B cell (primary cell): ENCODE data around the gene MAEA. TPM values are rescaled to one million over a fixed set of nuclear protein-coding genes. Genes with fewer than 3 reads are reported as not detected.
"Not testable (repeated sequence)": the region's sequence is repeated elsewhere in the genome, so short reads cannot be mapped to it uniquely, and the experiment has no call there.

Experiments
- ATAC-seq: fragments of 200-7000 bp; cut with Tn5 transposase; one replicate; pipeline ENCODE4 v1.10.0; 2021; ENCODE audit warnings: low read depth, mild to moderate bottlenecking, moderate number of reproducible peaks, moderate library complexity
- CTCF ChIA-PET: fragments of 350-600 bp; sonication (Branson Sonifier 250); formaldehyde crosslinking; loops from one replicate; lab custom pipeline; 2021; ENCODE audit warnings: antibody characterized with exemption, inconsistent platforms; lab: Charles Lee
- POLR2A ChIA-PET: fragments of 350-600 bp; sonication (Branson Sonifier 250); formaldehyde crosslinking; loops from one replicate; lab custom pipeline; 2021; ENCODE audit warnings: antibody characterized with exemption; lab: Charles Lee
- DNase-seq: peaks from one replicate; pipeline ENCODE4 v3.0.0; 2013
- H2AFZ ChIP-seq: 2 replicates; pipeline ENCODE4 v1.6.1; 2012; ENCODE audit warnings: mild to moderate bottlenecking, low read depth, low read length; ENCODE audit not compliant: insufficient read depth, poor library complexity, severe bottlenecking
- H3K27ac ChIP-seq, 2 donors: 1 replicate in 1 of 2; 2 replicates in 1 of 2; pipeline ENCODE4 v1.5.1; 2012 to 2013; ENCODE audit warnings: low read length in 2 of 2, mild to moderate bottlenecking in 2 of 2, moderate library complexity in 1 of 2
- H3K27me3 ChIP-seq, 4 experiments: fragments of 200-600 bp in 1 of 4; sonication (generic) in 1 of 4; replicated peaks in 1 of 4; 1 replicate in 2 of 4; 2 replicates in 2 of 4; pipeline versions ENCODE4 v1.6.1 to v1.7.0; 2013 to 2016; ENCODE audit warnings: low read length in 3 of 4, mild to moderate bottlenecking in 2 of 4, mixed read lengths in 1 of 4, moderate library complexity in 1 of 4; ENCODE audit not compliant: insufficient read depth in 4 of 4, control insufficient read depth in 3 of 4; ENCODE audit errors: control extremely low read depth in 1 of 4
- H3K36me3 ChIP-seq, 2 experiments: replicated peaks in 1 of 2; 1 replicate in 1 of 2; 2 replicates in 1 of 2; pipeline versions ENCODE4 v1.6.1 to v1.7.1; 2013; ENCODE audit warnings: low read length in 1 of 2; ENCODE audit not compliant: insufficient read depth in 2 of 2, control insufficient read depth in 1 of 2; ENCODE audit errors: control extremely low read depth in 1 of 2, extremely low read depth in 1 of 2
- H3K4me1 ChIP-seq, 2 donors: fragments of 200-600 bp in 1 of 2; sonication (generic) in 1 of 2; 1 replicate in 1 of 2; 2 replicates in 1 of 2; pipeline versions ENCODE4 v1.5.1 to v1.6.1; 2013 to 2017; ENCODE audit warnings: low read length in 2 of 2; ENCODE audit not compliant: control insufficient read depth in 2 of 2, insufficient read depth in 2 of 2
- H3K4me2 ChIP-seq: replicated peaks from 2 replicates; pipeline ENCODE3; 2012; ENCODE audit warnings: mild to moderate bottlenecking, low read depth, low read length; ENCODE audit not compliant: poor library complexity, severe bottlenecking
- H3K4me3 ChIP-seq, 5 experiments: fragments of 200-600 bp in 1 of 5; sonication (generic) in 1 of 5; 1 replicate in 3 of 5; 2 replicates in 2 of 5; pipeline versions ENCODE4 v1.5.1 to v1.7.0; 2011 to 2016; ENCODE audit warnings: low read length in 4 of 5, mild to moderate bottlenecking in 4 of 5, low read depth in 2 of 5, control low read depth in 1 of 5, moderate library complexity in 1 of 5; ENCODE audit not compliant: insufficient read depth in 1 of 5; ENCODE audit errors: control extremely low read depth in 1 of 5, extremely low read depth in 1 of 5
- H3K79me2 ChIP-seq: fragments of 200-600 bp; sonication (generic); one replicate; pipeline ENCODE4 v1.6.0; 2016; ENCODE audit warnings: low read length; ENCODE audit not compliant: control insufficient read depth, insufficient read depth
- H3K9ac ChIP-seq: fragments of 200-600 bp; sonication (generic); 2 replicates; pipeline ENCODE4 v1.6.1; 2017; ENCODE audit warnings: mild to moderate bottlenecking, low read length, moderate library complexity
- H3K9me3 ChIP-seq, 3 donors: one replicate each; pipeline versions ENCODE4 v1.6.1 to v1.7.1; 2013; ENCODE audit warnings: low read length in 2 of 3; ENCODE audit not compliant: control insufficient read depth in 2 of 3, insufficient read depth in 1 of 3; ENCODE audit errors: control extremely low read depth in 1 of 3
- H4K20me1 ChIP-seq: 2 replicates; pipeline ENCODE4 v1.6.0; 2012; ENCODE audit warnings: mild to moderate bottlenecking, low read length; ENCODE audit not compliant: insufficient read depth, control insufficient read depth, poor library complexity, severe bottlenecking
- H3K27ac Mint-ChIP-seq: one replicate; pipeline ENCODE4 v1.8.0; 2021; ENCODE audit warnings: mixed read lengths
- H3K27me3 Mint-ChIP-seq: one replicate; pipeline ENCODE4 v1.8.0; 2021; ENCODE audit warnings: mixed read lengths
- H3K4me1 Mint-ChIP-seq: one replicate; pipeline ENCODE4 v1.8.0; 2021; ENCODE audit warnings: mixed read lengths
- H3K4me3 Mint-ChIP-seq: one replicate; pipeline ENCODE4 v1.8.0; 2021; ENCODE audit warnings: mixed read lengths
- H3K9me3 Mint-ChIP-seq: one replicate; pipeline ENCODE4 v1.8.0; 2022; ENCODE audit warnings: mixed read lengths; ENCODE audit not compliant: insufficient read depth
- CTCF ChIP-seq: fragments of 200-600 bp; IDR thresholded peaks from one replicate; pipeline ENCODE4 v1.8.0; 2022; ENCODE audit warnings: antibody characterized with exemption, mild to moderate bottlenecking
- EZH2 ChIP-seq: IDR thresholded peaks from 2 replicates; pipeline ENCODE4 v1.6.1; 2012; ENCODE audit warnings: borderline replicate concordance, low read depth, mild to moderate bottlenecking, moderate library complexity, low read length; ENCODE audit not compliant: insufficient read depth, poor library complexity, severe bottlenecking
- WGBS: methylation state at CpG from one replicate; pipeline ENCODE4 v1.1.5; 2013; ENCODE audit warnings: missing lambda C conversion rate; ENCODE audit not compliant: insufficient coverage; 5-methylcytosine and 5-hydroxymethylcytosine counted together
- intact Hi-C: fragments of 100-400 bp; cut with micrococcal nuclease; formaldehyde crosslinking; loops from one replicate; pipeline ENCODE4 v1.10.0; 2022
- polyA plus RNA-seq: library from polyadenylated mRNA; depleted of rRNA; stranded (reverse); fragments of >200 nt; gene quantifications from 2 replicates; pipeline ENCODE4 v1.2.3, GENCODE V29; 2012
- total RNA-seq, 2 donors: library from RNA; stranded (reverse); fragments of 120-200 nt in 1 of 2; gene quantifications; 1 replicate in 1 of 2; 2 replicates in 1 of 2; pipeline versions ENCODE4 v1.2.3 to v1.2.4, GENCODE V29; 2013 to 2022

MAEA gene
- total and polyA plus RNA-seq, 2 donors (not counting 1 experiment from before 2014, with no cell fraction given), result 106 to 107 TPM

- Histone ChIP-seq H3K79me2 (peaks cover 3% of the 10 kb centered on the region), H3K9ac (no peak overlapping the region), H3K36me3 (peaks cover 0 to 55% of the 10 kb centered on the region in 2 experiments), H4K20me1 (peaks cover 30% of the 10 kb centered on the region), H3K4me1 (no peaks in the 10 kb centered on the region), H3K27me3 (no peaks in the 10 kb centered on the region), H3K4me2 (no peak overlapping the region), H3K27ac (no peak overlapping the region), H2AFZ (no peak overlapping the region), H3K4me3 (no peak overlapping the region), H3K9me3 (peaks cover 0 to 8% (median 0%) of the 10 kb centered on the region in 3 donors)
- ATAC-seq (no peak), DNase-seq (no peak)
- no peak overlapping the region for H3K27ac Mint-ChIP-seq
- H3K9me3 Mint-ChIP-seq, result no peaks in the 10 kb centered on the region
- intact Hi-C loops, result no loop called here
- ChIA-PET POLR2A (no interaction called here), CTCF (no interaction called here)
- 93% methylated on average over 6 of the region's 6 CpGs for WGBS
- H3K4me3 Mint-ChIP-seq, result no peak overlapping the region
- TF ChIP-seq CTCF (no peak), EZH2 (no peak)
- no peaks in the 10 kb centered on the region for H3K4me1 Mint-ChIP-seq
- H3K27me3 Mint-ChIP-seq, result no peaks in the 10 kb centered on the region
Measured at GRCh38 chr4:1334579-1334895, 44.8 kb downstream of the MAEA start.

- POLR2A ChIA-PET, H3K79me2 ChIP-seq, H3K27me3 ChIP-seq, H3K4me3 ChIP-seq, ATAC-seq, H3K4me1 ChIP-seq, H3K9me3 Mint-ChIP-seq, H3K27ac ChIP-seq, H3K9ac ChIP-seq, CTCF ChIA-PET, H3K27me3 Mint-ChIP-seq, H3K9me3 ChIP-seq, H3K4me3 Mint-ChIP-seq, intact Hi-C loops, H3K4me1 Mint-ChIP-seq, H2AFZ ChIP-seq, DNase-seq, H3K27ac Mint-ChIP-seq, H3K4me2 ChIP-seq: not testable (repeated sequence)
- WGBS, result 77% methylated on average over 3 of the region's 4 CpGs
- Histone ChIP-seq H4K20me1 (peaks cover 24% of the 10 kb centered on the region), H3K36me3 (peaks cover 0 to 60% of the 10 kb centered on the region in 2 experiments)
Measured at GRCh38 chr4:1335193-1335883, 45.6 kb downstream of the MAEA start.
